K562 (cell line): Measurements from ENCODE around the gene OST4. TPM values are rescaled to one million over a fixed set of nuclear protein-coding genes. Genes with fewer than 3 reads are reported as not detected.
A peak's percentile ranks its signal among the peaks of the same experiment; 100 is the strongest.

ENCODE experiments used
- CLOCK ChIP-seq: fragments of 250-450 bp; sonication (Bioruptor Pico); IDR thresholded peaks from 2 replicates; pipeline ENCODE4 v1.4.0; 2020; ENCODE audit warnings: mild to moderate bottlenecking, moderate library complexity, borderline replicate concordance
- CXXC5 ChIP-seq: fragments of 250-450 bp; sonication (Bioruptor Pico); IDR thresholded peaks from 2 replicates; pipeline ENCODE4 v1.8.0; 2022; ENCODE audit warnings: inconsistent platforms, mild to moderate bottlenecking, moderate library complexity
- E2F3 ChIP-seq: fragments of 250-450 bp; sonication (Bioruptor Pico); IDR thresholded peaks from 2 replicates; pipeline ENCODE4 v1.4.0; 2020; ENCODE audit warnings: mild to moderate bottlenecking
- E4F1 ChIP-seq: fragments of 250-450 bp; sonication (Bioruptor Pico); IDR thresholded peaks from 2 replicates; pipeline ENCODE4 v1.5.0; 2021; ENCODE audit warnings: mild to moderate bottlenecking, borderline replicate concordance
- FOXJ2 ChIP-seq: fragments of 200-800 bp; sonication (Bioruptor generic); IDR thresholded peaks from 2 replicates; pipeline ENCODE4 v1.6.1; 2016; ENCODE audit warnings: missing genetic modification characterization, missing compliant biosample characterization
- LARP7 ChIP-seq: fragments of 450-650 bp; IDR thresholded peaks from 2 replicates; pipeline ENCODE4 v1.6.1; 2016
- MTF1 ChIP-seq: fragments of 250-450 bp; sonication (Bioruptor Pico); IDR thresholded peaks from 2 replicates; pipeline ENCODE4 v1.9.0; 2021; ENCODE audit warnings: moderate library complexity, mild to moderate bottlenecking, inconsistent platforms, borderline replicate concordance
- MYC ChIP-seq, 2 experiments: fragments of 250-450 bp in 1 of 2; sonication (Bioruptor Pico) in 1 of 2; IDR thresholded peaks; 2 replicates each; pipeline versions ENCODE4 v1.5.1 to v1.6.1; 2012 to 2021; ENCODE audit warnings: low read depth in 2 of 2, borderline replicate concordance in 1 of 2, improper control_type of control experiment in 1 of 2, low read length in 1 of 2, mild to moderate bottlenecking in 1 of 2, moderate library complexity in 1 of 2
- NFATC3 ChIP-seq: fragments of 450-650 bp; IDR thresholded peaks from 2 replicates; pipeline ENCODE4 v1.6.1; 2017; ENCODE audit warnings: mild to moderate bottlenecking
- NR2C2 ChIP-seq, 2 experiments: fragments of 200-800 bp in 1 of 2; sonication (Bioruptor generic) in 1 of 2; sonication (generic) in 1 of 2; formaldehyde crosslinking in 1 of 2; IDR thresholded peaks; 2 replicates each; pipeline versions ENCODE4 v1.6.1 to v1.8.0; 2016 to 2022; ENCODE audit warnings: mild to moderate bottlenecking in 1 of 2, missing compliant biosample characterization in 1 of 2, missing genetic modification characterization in 1 of 2, missing genetic modification reagents in 1 of 2
- PML ChIP-seq: IDR thresholded peaks from 2 replicates; pipeline ENCODE4 v1.6.1; 2012; ENCODE audit warnings: low read length, inconsistent platforms
- RBM39 ChIP-seq: fragments of 200-400 bp; formaldehyde crosslinking; optimal IDR thresholded peaks from 2 replicates; pipeline ENCODE3; 2018; ENCODE audit warnings: low read depth, low read length
- SNRNP70 ChIP-seq: fragments of 200-400 bp; formaldehyde crosslinking; optimal IDR thresholded peaks from 2 replicates; pipeline ENCODE3; 2017; ENCODE audit warnings: low read depth, low read length
- TAF7 ChIP-seq: fragments of 450-650 bp; IDR thresholded peaks from 2 replicates; pipeline ENCODE4 v1.6.1; 2016; ENCODE audit warnings: missing genetic modification characterization, missing compliant biosample characterization
- TBP ChIP-seq: optimal IDR thresholded peaks from 2 replicates; pipeline ENCODE3; 2011; ENCODE audit warnings: low read depth, low read length, improper control_type of control experiment
- UBTF ChIP-seq, 2 experiments: IDR thresholded peaks; 2 replicates each; pipeline ENCODE4 v1.6.1; 2012; ENCODE audit warnings: improper control_type of control experiment in 2 of 2, low read depth in 2 of 2, low read length in 2 of 2, borderline replicate concordance in 1 of 2
- ZEB2 ChIP-seq: fragments of 450-650 bp; IDR thresholded peaks from 2 replicates; pipeline ENCODE4 v1.6.1; 2016
- ZFP36 ChIP-seq: fragments of 150-350 bp; IDR thresholded peaks from 2 replicates; pipeline ENCODE4 v1.6.1; 2018; ENCODE audit warnings: low read length, low read depth; ENCODE audit not compliant: partially characterized antibody
- ZKSCAN1 ChIP-seq: fragments of 150-350 bp; IDR thresholded peaks from 2 replicates; pipeline ENCODE4 v1.6.1; 2016; ENCODE audit warnings: low read depth, low read length
- ZNF3 ChIP-seq: fragments of 250-450 bp; sonication (Bioruptor Pico); IDR thresholded peaks from 2 replicates; pipeline ENCODE4 v1.5.0; 2021; ENCODE audit warnings: mild to moderate bottlenecking, moderate library complexity
- ZSCAN29 ChIP-seq: fragments of 450-650 bp; IDR thresholded peaks from 2 replicates; pipeline ENCODE4 v1.6.1; 2017
- polyA plus RNA-seq, 8 experiments: library from polyadenylated mRNA; depleted of rRNA in 4 of 8; stranded (reverse) in 5 of 8; unstranded in 3 of 8; fragments of >200 nt; fragmentation: Nextera tagmentation in 2 of 8; fragmentation: Illumina TruSeq in 1 of 8; extraction: Ambion mirVana in 2 of 8; extraction: Trizol in 1 of 8; gene quantifications; 2 replicates each; pipeline versions ENCODE4 v1.2.1 to v1.2.3, GENCODE V29; 2011 to 2014; ENCODE audit warnings: inconsistent platforms in 1 of 8, missing spikeins in 1 of 8
- total RNA-seq, 7 experiments: library from RNA; depleted of rRNA in 6 of 7; stranded (reverse); fragments of >200 nt in 6 of 7; fragmentation: Illumina TruSeq in 2 of 7; extraction: Trizol in 2 of 7; gene quantifications; 2 replicates each; pipeline versions ENCODE4 v1.2.1 to v1.2.3, GENCODE V29; 2011 to 2021; ENCODE audit warnings: low replicate concordance in 1 of 7

OST4 gene
- total and polyA plus RNA-seq, 9 of the 15 experiments (the other 6 are each of a cell fraction or from before 2014, with no cell fraction given): 186 to 1,155 (median 355) TPM

GRCh38 chr2:27086090-27086723 is 14.8 kb upstream of the OST4 start (continued):
- TF ChIP-seq E4F1 (CRISPR knock-in tag): no peak
- peak; percentile 95 for TF ChIP-seq MYC (IDR thresholded peaks at IDR 0.05; ENCODE audit: low read depth, low read length)
- TF ChIP-seq MYC (CRISPR knock-in tag; IDR thresholded peaks at IDR 0.05; ENCODE audit: borderline replicate concordance, low read depth): no peak
- TF ChIP-seq E2F3 (CRISPR knock-in tag): peak; percentile 81; the same call in 1 of the 2 replicates
- TF ChIP-seq TBP: peak; percentile 75
- TF ChIP-seq RBM39: no peak
- 0 out of 2 replicates have a peak, but pooled peaks have one; percentile 51 for TF ChIP-seq ZKSCAN1
- TF ChIP-seq SNRNP70: no peak
- no peak for TF ChIP-seq MTF1 (CRISPR knock-in tag)
- TF ChIP-seq CLOCK: no peak
- TF ChIP-seq TAF7 (tag): peak; percentile 36; the same call in 1 of the 2 replicates
- TF ChIP-seq FOXJ2 (tag): no peak
- peak; percentile 95 for TF ChIP-seq CXXC5 (CRISPR knock-in tag)
- TF ChIP-seq ZEB2: no peak
- no peak for TF ChIP-seq ZSCAN29
- no peak; the same call in 1 of the 2 replicates for TF ChIP-seq NR2C2 (CRISPR knock-in tag; IDR thresholded peaks at IDR 0.05)
- 0 out of 2 replicates have a peak, but pooled peaks have one; percentile 35 for TF ChIP-seq NR2C2 (tag; IDR thresholded peaks at IDR 0.05)
- peak; percentile 79 to 95; a peak in 3 of 4 replicates for TF ChIP-seq UBTF (IDR thresholded peaks at IDR 0.05; ENCODE audit: borderline replicate concordance in 1 of 2, low read depth in 2 of 2, low read length in 2 of 2)
- TF ChIP-seq PML: peak; percentile 45
- TF ChIP-seq NFATC3: no peak
- no peak for TF ChIP-seq ZNF3
- TF ChIP-seq ZFP36: no peak
- TF ChIP-seq LARP7: no peak
